Limb (tissue), 2 donors: Measurements from ENCODE around the gene SETD7.

Source experiments
- DNase-seq, 2 donors: peaks; one replicate each; pipeline ENCODE4 v3.0.0-alpha.2; 2016; ENCODE audit errors: extremely low spot score in 2 of 2

SETD7 gene

GRCh38 chr4:139552517-139553307 is 3.3 kb downstream of the SETD7 start:
- no peak for DNase-seq

- DNase-seq: no peak
These were observed 5.1 kb downstream of the SETD7 start for GRCh38 chr4:139550724-139551429.

- DNase-seq: no peak
These were observed 8.0 kb downstream of the SETD7 start for GRCh38 chr4:139547979-139548378.

- DNase-seq: no peak
These were observed 15.4 kb downstream of the SETD7 start for GRCh38 chr4:139540632-139541031.

GRCh38 chr4:139540161-139540560 is 15.9 kb downstream of the SETD7 start:
- no peak for DNase-seq

- no peak for DNase-seq
These were observed 18.7 kb downstream of the SETD7 start for GRCh38 chr4:139537292-139537691.

GRCh38 chr4:139535871-139536234 is 20.2 kb downstream of the SETD7 start:
- DNase-seq: no peak

- no peak for DNase-seq
These were observed 20.7 kb downstream of the SETD7 start for GRCh38 chr4:139535228-139535870.

GRCh38 chr4:139534287-139534950 is 21.6 kb downstream of the SETD7 start:
- no peak for DNase-seq

- DNase-seq: no peak
These were observed 22.5 kb downstream of the SETD7 start for GRCh38 chr4:139533511-139533910.

- DNase-seq: no peak
These were observed 23.1 kb downstream of the SETD7 start for GRCh38 chr4:139532947-139533346.

GRCh38 chr4:139530833-139531427 is 25.1 kb downstream of the SETD7 start:
- peak in 1 of 2 donors; percentile 62 for DNase-seq

- DNase-seq: no peak
These were observed 27.5 kb downstream of the SETD7 start for GRCh38 chr4:139528377-139529005.

- DNase-seq: no peak
These were observed 29.1 kb downstream of the SETD7 start for GRCh38 chr4:139526928-139527327.

- no peak for DNase-seq
These were observed 30.6 kb downstream of the SETD7 start for GRCh38 chr4:139525414-139525813.

- DNase-seq: no peak
These were observed 31.9 kb downstream of the SETD7 start for GRCh38 chr4:139524062-139524631.

GRCh38 chr4:139523076-139523475 is 32.9 kb downstream of the SETD7 start:
- DNase-seq: no peak

GRCh38 chr4:139522457-139522856 is 33.6 kb downstream of the SETD7 start:
- DNase-seq: no peak

- no peak for DNase-seq
These were observed 34.1 kb downstream of the SETD7 start for GRCh38 chr4:139521754-139522401.

GRCh38 chr4:139515531-139515958 is 40.5 kb downstream of the SETD7 start:
- DNase-seq: no peak
